GM23338 (cell line): ENCODE data around the gene NDRG3. TPM values are rescaled to one million over a fixed set of nuclear protein-coding genes. Genes with fewer than 3 reads are reported as not detected.

Experiments used
- ATAC-seq: fragments of 200-7000 bp; cut with Tn5 transposase; 3 replicates; pipeline ENCODE4 v1.9.1; 2020
- DNase-seq: peaks from one replicate; pipeline ENCODE4 v3.0.0-alpha.2; 2015; ENCODE audit warnings: low spot score
- H2AFZ ChIP-seq: fragments of 200-600 bp; sonication (generic); 2 replicates; pipeline ENCODE4 v1.8.0; 2016; ENCODE audit warnings: antibody characterized with exemption, mild to moderate bottlenecking, moderate library complexity
- H3F3A ChIP-seq: fragments of 200-600 bp; sonication (generic); replicated peaks from 2 replicates; pipeline ENCODE4 v1.8.0; 2017; ENCODE audit warnings: antibody characterized with exemption, mixed run types, low read depth
- H3K27ac ChIP-seq: fragments of 200-600 bp; sonication (generic); 2 replicates; pipeline ENCODE4 v1.6.1; 2016; ENCODE audit warnings: low read depth
- H3K27me3 ChIP-seq: fragments of 200-600 bp; sonication (generic); 2 replicates; pipeline ENCODE4 v1.8.0; 2016; ENCODE audit warnings: mild to moderate bottlenecking, mixed run types, moderate library complexity; ENCODE audit not compliant: insufficient read depth
- H3K36me3 ChIP-seq: fragments of 200-600 bp; sonication (generic); 2 replicates; pipeline ENCODE4 v1.8.0; 2016; ENCODE audit warnings: mild to moderate bottlenecking; ENCODE audit not compliant: insufficient read depth
- H3K4me1 ChIP-seq: fragments of 200-600 bp; sonication (generic); 2 replicates; pipeline ENCODE4 v1.8.0; 2016; ENCODE audit warnings: mild to moderate bottlenecking, moderate library complexity; ENCODE audit not compliant: insufficient read depth
- H3K4me2 ChIP-seq: fragments of 200-600 bp; sonication (generic); 2 replicates; pipeline ENCODE4 v1.7.1; 2017; ENCODE audit warnings: mixed run types
- H3K4me3 ChIP-seq: fragments of 200-600 bp; sonication (generic); 2 replicates; pipeline ENCODE4 v1.6.1; 2016; ENCODE audit warnings: mixed run types
- H3K79me2 ChIP-seq: fragments of 200-600 bp; sonication (generic); replicated peaks from 2 replicates; pipeline ENCODE4 v1.8.0; 2017; ENCODE audit warnings: mild to moderate bottlenecking; ENCODE audit not compliant: insufficient read depth
- H3K9me2 ChIP-seq: fragments of 200-600 bp; sonication (generic); 2 replicates; pipeline ENCODE4 v1.8.0; 2017; ENCODE audit not compliant: insufficient read depth
- H4K20me1 ChIP-seq: fragments of 200-600 bp; sonication (generic); replicated peaks from 2 replicates; pipeline ENCODE4 v1.8.0; 2017; ENCODE audit warnings: mild to moderate bottlenecking; ENCODE audit not compliant: insufficient read depth
- H3K27ac Mint-ChIP-seq: 2 replicates; pipeline ENCODE4 v1.8.0; 2020; ENCODE audit warnings: inconsistent platforms, mild to moderate bottlenecking, moderate library complexity, mixed read lengths
- H3K27me3 Mint-ChIP-seq: 3 replicates; pipeline ENCODE4 v1.8.0; 2022; ENCODE audit warnings: low read depth, mild to moderate bottlenecking, moderate library complexity, mixed read lengths, inconsistent platforms; ENCODE audit not compliant: insufficient read depth, poor library complexity
- H3K36me3 Mint-ChIP-seq: 3 replicates; pipeline ENCODE4 v1.8.0; 2021; ENCODE audit warnings: low read depth, mild to moderate bottlenecking, inconsistent platforms, moderate library complexity, mixed read lengths
- H3K4me1 Mint-ChIP-seq: 3 replicates; pipeline ENCODE4 v1.8.0; 2020; ENCODE audit warnings: mild to moderate bottlenecking, inconsistent platforms, mixed read lengths
- H3K4me3 Mint-ChIP-seq: 3 replicates; pipeline ENCODE4 v1.8.0; 2021; ENCODE audit warnings: moderate library complexity, mild to moderate bottlenecking, inconsistent platforms, mixed read lengths
- H3K9me3 Mint-ChIP-seq: 3 replicates; pipeline ENCODE4 v1.8.0; 2020; ENCODE audit warnings: moderate library complexity, mild to moderate bottlenecking, inconsistent platforms, mixed read lengths
- EZH2phosphoT487 ChIP-seq: fragments of 200-600 bp; sonication (generic); IDR thresholded peaks from one replicate; pipeline ENCODE4 v1.8.1; 2018; ENCODE audit warnings: antibody characterized with exemption; ENCODE audit not compliant: unreplicated experiment
- JUNB ChIP-seq: IDR thresholded peaks from one replicate; pipeline ENCODE4 v1.6.1; 2016; ENCODE audit warnings: antibody characterized with exemption; ENCODE audit not compliant: unreplicated experiment
- NANOG ChIP-seq: IDR thresholded peaks from 2 replicates; pipeline ENCODE4 v1.6.1; 2016; ENCODE audit warnings: antibody characterized with exemption, borderline replicate concordance
- POLR2AphosphoS5 ChIP-seq: IDR thresholded peaks from 2 replicates; pipeline ENCODE4 v1.6.1; 2016; ENCODE audit warnings: antibody characterized with exemption, low read depth
- STAT1 ChIP-seq: IDR thresholded peaks from one replicate; pipeline ENCODE4 v1.6.1; 2016; ENCODE audit warnings: antibody characterized with exemption; ENCODE audit not compliant: unreplicated experiment
- ZNF114 ChIP-seq: fragments of 250-450 bp; sonication (Bioruptor Pico); IDR thresholded peaks from 2 replicates; pipeline ENCODE4 v1.5.0; 2020; ENCODE audit warnings: mild to moderate bottlenecking, moderate library complexity
- polyA plus RNA-seq: library from polyadenylated mRNA; unstranded; fragments of >200 nt; fragmentation: Nextera tagmentation; extraction: Ambion mirVana; gene quantifications from 2 replicates; pipeline ENCODE4 v1.2.1, GENCODE V29; 2016
- total RNA-seq: library from RNA; depleted of rRNA; stranded (reverse); fragments of >200 nt; shearing (Covaris generic); gene quantifications from 2 replicates; pipeline ENCODE4 v1.2.3, GENCODE V29; 2014
- TF ChIP-seq, protein P1 (sequence below): fragments of 250-450 bp; sonication (Bioruptor Pico); IDR thresholded peaks from 2 replicates; pipeline ENCODE4 v1.5.0; 2020; ENCODE audit warnings: mild to moderate bottlenecking, moderate library complexity
- TF ChIP-seq, protein P2 (sequence below), 2 experiments: fragments of 200-600 bp in 1 of 2; sonication (generic) in 1 of 2; conservative IDR thresholded peaks; 2 replicates each; pipeline versions ENCODE4 v1.5.1 to v1.6.1; 2016 to 2017; ENCODE audit warnings: antibody characterized with exemption in 2 of 2, low read depth in 2 of 2, mild to moderate bottlenecking in 2 of 2, moderate library complexity in 1 of 2

NDRG3 gene
- total and polyA plus RNA-seq, 2 experiments from 2014 or later, result 18.6 to 24.0 TPM

DNA sequence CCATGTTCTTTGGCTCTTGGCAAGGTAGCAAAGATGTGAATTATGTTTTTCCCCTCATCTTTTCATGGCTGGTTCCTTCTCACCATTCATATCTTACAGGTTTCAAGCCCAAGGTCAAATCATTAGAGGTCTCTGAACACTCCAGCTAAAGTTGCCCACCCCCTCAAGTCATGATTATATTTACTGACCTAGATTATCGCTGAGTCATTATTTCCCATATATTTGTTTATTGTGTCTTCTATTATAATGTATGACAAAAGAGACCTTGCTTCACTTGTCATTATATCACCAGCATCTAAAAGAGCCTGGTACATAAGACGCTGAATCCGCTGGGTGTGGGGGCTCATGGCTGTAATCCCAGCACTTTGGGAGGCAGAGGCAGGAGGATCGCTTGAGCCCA, 15.2 kb upstream of the NDRG3 start:
- TF ChIP-seq, protein P1, sequence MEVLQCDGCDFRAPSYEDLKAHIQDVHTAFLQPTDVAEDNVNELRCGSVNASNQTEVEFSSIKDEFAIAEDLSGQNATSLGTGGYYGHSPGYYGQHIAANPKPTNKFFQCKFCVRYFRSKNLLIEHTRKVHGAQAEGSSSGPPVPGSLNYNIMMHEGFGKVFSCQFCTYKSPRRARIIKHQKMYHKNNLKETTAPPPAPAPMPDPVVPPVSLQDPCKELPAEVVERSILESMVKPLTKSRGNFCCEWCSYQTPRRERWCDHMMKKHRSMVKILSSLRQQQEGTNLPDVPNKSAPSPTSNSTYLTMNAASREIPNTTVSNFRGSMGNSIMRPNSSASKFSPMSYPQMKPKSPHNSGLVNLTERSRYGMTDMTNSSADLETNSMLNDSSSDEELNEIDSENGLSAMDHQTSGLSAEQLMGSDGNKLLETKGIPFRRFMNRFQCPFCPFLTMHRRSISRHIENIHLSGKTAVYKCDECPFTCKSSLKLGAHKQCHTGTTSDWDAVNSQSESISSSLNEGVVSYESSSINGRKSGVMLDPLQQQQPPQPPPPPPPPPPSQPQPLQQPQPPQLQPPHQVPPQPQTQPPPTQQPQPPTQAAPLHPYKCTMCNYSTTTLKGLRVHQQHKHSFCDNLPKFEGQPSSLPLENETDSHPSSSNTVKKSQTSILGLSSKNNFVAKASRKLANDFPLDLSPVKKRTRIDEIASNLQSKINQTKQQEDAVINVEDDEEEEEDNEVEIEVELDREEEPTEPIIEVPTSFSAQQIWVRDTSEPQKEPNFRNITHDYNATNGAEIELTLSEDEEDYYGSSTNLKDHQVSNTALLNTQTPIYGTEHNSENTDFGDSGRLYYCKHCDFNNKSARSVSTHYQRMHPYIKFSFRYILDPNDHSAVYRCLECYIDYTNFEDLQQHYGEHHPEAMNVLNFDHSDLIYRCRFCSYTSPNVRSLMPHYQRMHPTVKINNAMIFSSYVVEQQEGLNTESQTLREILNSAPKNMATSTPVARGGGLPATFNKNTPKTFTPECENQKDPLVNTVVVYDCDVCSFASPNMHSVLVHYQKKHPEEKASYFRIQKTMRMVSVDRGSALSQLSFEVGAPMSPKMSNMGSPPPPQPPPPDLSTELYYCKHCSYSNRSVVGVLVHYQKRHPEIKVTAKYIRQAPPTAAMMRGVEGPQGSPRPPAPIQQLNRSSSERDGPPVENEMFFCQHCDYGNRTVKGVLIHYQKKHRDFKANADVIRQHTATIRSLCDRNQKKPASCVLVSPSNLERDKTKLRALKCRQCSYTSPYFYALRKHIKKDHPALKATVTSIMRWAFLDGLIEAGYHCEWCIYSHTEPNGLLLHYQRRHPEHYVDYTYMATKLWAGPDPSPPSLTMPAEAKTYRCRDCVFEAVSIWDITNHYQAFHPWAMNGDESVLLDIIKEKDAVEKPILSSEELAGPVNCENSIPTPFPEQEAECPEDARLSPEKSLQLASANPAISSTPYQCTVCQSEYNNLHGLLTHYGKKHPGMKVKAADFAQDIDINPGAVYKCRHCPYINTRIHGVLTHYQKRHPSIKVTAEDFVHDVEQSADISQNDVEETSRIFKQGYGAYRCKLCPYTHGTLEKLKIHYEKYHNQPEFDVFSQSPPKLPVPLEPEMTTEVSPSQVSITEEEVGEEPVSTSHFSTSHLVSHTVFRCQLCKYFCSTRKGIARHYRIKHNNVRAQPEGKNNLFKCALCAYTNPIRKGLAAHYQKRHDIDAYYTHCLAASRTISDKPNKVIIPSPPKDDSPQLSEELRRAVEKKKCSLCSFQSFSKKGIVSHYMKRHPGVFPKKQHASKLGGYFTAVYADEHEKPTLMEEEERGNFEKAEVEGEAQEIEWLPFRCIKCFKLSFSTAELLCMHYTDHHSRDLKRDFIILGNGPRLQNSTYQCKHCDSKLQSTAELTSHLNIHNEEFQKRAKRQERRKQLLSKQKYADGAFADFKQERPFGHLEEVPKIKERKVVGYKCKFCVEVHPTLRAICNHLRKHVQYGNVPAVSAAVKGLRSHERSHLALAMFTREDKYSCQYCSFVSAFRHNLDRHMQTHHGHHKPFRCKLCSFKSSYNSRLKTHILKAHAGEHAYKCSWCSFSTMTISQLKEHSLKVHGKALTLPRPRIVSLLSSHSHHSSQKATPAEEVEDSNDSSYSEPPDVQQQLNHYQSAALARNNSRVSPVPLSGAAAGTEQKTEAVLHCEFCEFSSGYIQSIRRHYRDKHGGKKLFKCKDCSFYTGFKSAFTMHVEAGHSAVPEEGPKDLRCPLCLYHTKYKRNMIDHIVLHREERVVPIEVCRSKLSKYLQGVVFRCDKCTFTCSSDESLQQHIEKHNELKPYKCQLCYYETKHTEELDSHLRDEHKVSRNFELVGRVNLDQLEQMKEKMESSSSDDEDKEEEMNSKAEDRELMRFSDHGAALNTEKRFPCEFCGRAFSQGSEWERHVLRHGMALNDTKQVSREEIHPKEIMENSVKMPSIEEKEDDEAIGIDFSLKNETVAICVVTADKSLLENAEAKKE, result no peak
- TF ChIP-seq ZNF114 (no peak), STAT1 (no peak), NANOG (no peak), JUNB (no peak), POLR2AphosphoS5 (no peak), EZH2phosphoT487 (no peak)
- TF ChIP-seq, protein P2, sequence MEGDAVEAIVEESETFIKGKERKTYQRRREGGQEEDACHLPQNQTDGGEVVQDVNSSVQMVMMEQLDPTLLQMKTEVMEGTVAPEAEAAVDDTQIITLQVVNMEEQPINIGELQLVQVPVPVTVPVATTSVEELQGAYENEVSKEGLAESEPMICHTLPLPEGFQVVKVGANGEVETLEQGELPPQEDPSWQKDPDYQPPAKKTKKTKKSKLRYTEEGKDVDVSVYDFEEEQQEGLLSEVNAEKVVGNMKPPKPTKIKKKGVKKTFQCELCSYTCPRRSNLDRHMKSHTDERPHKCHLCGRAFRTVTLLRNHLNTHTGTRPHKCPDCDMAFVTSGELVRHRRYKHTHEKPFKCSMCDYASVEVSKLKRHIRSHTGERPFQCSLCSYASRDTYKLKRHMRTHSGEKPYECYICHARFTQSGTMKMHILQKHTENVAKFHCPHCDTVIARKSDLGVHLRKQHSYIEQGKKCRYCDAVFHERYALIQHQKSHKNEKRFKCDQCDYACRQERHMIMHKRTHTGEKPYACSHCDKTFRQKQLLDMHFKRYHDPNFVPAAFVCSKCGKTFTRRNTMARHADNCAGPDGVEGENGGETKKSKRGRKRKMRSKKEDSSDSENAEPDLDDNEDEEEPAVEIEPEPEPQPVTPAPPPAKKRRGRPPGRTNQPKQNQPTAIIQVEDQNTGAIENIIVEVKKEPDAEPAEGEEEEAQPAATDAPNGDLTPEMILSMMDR (conservative IDR thresholded peaks at IDR 0.05; ENCODE audit: low read depth in 2 of 2), result no peak

More for the DNA sequence above, 15.2 kb upstream of the NDRG3 start:
- H3K27me3 Mint-ChIP-seq, result peaks cover 1% of the 10 kb centered on the region
- no peaks in the 10 kb centered on the region for H3K79me2 ChIP-seq
- no peaks in the 10 kb centered on the region for H4K20me1 ChIP-seq
- H3K4me2 ChIP-seq, result no peak overlapping the region
- no peaks in the 10 kb centered on the region for H3K27me3 ChIP-seq
- H3K4me1 ChIP-seq, result no peaks in the 10 kb centered on the region
- DNase-seq (no peak), ATAC-seq (no peak)
- no peak overlapping the region for H2AFZ ChIP-seq
- no peaks in the 10 kb centered on the region for H3F3A ChIP-seq
- H3K36me3 ChIP-seq, result peaks cover 28% of the 10 kb centered on the region; the same call in 1 of the 2 replicates
- H3K4me1 Mint-ChIP-seq, result no peaks in the 10 kb centered on the region
- peaks cover 39% of the 10 kb centered on the region for H3K36me3 Mint-ChIP-seq
- no peaks in the 10 kb centered on the region for H3K9me3 Mint-ChIP-seq
- no peak overlapping the region for H3K4me3 ChIP-seq
- no peak overlapping the region for H3K4me3 Mint-ChIP-seq
- no peaks in the 10 kb centered on the region for H3K9me2 ChIP-seq
- H3K27ac ChIP-seq, result peak overlapping the region; percentile 60
- H3K27ac Mint-ChIP-seq, result peak overlapping the region; percentile 80
